ENCODE results near the gene RASAL2.
A peak's percentile ranks its signal among the peaks of the same experiment; 100 is the strongest.
"Not testable (repeated sequence)": the region's sequence is repeated elsewhere in the genome, so short reads cannot be mapped to it uniquely, and the experiment has no call there.

Gene RASAL2

DNA sequence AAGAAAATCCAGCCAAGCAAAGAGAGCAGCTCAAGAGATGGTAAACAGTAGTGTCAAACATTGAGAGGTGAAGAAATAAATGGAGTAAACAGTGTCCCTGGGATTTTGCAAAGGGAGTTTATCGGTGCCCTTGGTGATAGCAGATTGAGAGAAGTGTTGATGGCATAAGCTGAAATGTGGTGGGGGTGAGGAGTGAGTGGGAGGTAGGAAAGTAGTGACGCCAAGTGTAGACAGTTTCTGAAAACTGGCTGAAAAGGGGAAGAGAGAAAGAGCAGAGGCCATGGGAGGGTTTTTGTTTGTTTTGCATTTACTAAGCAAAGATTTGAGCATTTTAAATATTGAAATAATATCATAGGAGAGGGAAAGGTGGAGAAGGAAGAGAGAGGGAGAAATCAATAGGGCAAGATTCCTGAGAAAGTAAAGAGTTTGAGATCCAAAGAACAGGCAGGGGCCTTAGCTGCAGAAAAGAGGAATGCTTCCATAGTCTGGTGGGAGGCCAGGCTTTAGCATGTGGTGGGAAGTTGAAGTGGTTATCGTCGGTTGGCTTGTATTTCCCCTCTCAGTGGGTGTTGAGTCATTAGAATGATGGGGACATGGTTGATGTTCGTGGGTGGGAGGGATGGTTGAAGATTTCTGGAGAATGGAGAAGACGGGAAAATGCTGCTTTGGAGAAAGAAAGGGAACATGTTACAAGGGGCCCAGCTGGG lies 26.8 kb upstream of the RASAL2 start:
- FAIRE-seq, result no peak
- DNase-seq (ENCODE audit: insufficient read length, low spot score), result no peak

DNA sequence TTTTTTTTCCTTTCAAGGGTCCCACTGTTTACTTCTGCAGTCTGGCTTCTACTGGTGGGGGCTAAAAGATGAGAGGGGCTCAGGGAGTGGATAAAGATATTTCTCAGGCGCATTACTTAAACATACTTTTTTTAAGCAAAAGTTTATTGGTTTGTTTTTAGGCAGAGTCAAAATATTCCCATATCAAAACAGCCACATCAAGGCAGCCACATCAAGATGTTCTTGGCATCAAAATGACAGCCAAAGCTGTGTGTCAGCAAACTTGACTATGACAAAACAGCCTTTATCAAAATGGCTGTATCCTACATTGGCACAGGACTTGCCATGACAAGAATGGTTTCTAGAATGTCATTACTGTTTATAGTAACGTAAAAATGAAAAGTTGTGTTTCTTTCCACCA lies 22.1 kb upstream of the RASAL2 start:
- DNase-seq (ENCODE audit: insufficient read length, low spot score) (no peak), FAIRE-seq (no peak)

DNA sequence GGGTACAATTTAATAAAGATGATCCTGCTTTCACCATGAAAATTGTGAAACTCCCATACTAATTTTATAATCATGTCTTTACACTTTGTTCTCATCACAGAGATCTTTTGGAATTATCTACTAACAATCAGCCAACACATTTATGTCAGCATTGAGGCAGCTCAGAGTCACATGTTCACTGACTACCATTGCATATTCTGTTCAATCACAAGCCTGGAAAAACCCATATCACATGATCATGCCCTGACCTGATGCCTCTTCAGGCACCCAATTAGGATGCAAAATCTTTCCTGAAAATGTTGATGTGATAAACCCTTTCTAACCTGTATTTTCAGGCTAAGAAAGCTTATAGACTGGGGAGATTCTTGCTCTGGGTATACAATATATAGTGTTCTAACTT lies 21.6 kb upstream of the RASAL2 start:
- DNase-seq (ENCODE audit: insufficient read length, low spot score) (no peak), FAIRE-seq (no peak)

DNA sequence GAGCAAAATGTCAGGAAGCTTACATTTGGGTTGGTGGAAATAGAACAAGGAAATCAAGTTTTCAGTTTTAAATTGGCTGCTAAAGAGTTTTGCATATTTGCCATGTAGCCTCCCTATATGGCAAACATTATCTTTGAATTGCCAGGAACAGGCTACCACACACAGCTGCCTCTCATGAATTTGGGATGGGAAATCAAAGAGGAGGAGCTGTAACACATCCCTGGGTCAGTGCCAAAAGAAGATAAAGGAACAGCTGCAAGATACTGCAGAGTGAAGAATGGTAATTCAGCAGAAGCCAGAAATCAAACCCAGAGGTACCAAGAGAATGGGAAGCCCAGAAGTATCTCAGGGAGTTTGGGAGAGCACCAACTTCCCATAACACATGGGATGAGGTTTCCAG lies 18.6 kb upstream of the RASAL2 start:
- FAIRE-seq (no peak), DNase-seq (ENCODE audit: insufficient read length, low spot score) (no peak)

DNA sequence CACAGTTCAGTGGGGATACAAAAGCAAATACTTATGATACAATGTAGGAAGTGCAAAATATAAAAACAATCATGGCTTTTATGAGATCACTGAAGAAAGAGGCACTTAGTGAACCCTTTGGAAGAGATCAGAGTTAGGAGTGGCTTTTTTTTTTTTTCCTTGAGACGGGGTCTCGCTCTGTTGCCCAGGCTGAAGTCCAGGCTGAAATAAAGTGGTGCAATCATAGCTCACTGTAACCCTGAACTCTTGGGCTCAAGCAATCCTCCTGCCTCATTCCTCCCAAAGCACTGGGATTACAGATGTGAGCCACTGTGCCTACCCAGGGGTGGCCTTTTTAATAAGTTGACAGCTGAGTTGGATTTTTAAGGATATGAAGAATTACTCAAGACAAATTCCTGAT lies 17.3 kb upstream of the RASAL2 start:
- FAIRE-seq (no peak), DNase-seq (ENCODE audit: insufficient read length, low spot score) (no peak)

DNA sequence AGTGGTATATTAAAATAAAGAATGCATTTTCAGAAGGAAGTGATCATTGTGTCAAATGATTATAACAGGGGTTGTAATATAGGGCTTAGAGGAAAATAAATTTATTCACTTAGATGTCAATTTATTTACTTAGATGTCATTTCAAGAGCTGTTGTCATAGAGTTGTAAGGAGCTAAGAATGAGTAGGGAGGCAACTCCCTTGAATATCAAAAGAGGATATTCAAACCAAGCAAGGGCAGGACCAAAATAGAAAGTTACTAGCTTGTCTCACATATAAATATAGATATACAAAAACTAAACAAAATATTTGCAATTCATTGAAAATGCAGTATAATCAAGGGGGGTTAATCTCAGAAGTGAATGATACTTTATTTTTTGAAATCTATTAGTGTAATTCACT lies 16.0 kb upstream of the RASAL2 start:
- no peak for DNase-seq (ENCODE audit: insufficient read length, low spot score)
- FAIRE-seq, result no peak

DNA sequence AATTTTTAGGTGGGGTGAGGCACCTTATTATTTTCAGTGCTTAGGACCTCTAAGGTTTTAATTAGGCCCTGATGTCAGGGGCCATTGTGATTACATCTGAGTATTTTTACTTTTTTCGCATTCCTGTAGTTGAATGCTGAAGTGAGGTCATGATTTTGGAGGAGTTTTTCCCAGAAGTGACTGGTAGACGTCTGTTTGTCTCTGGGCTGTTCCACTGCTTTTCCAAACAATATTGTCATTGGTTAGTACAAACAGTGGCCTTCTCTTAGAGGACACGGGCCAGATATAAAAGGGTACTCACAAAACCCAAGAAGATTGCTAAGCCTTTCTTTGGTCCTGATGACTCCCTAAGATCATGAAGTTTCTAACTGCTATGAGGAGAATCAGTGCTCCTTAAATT lies 7.6 kb upstream of the RASAL2 start:
- DNase-seq (ENCODE audit: insufficient read length, low spot score) (no peak), FAIRE-seq (no peak)

DNA sequence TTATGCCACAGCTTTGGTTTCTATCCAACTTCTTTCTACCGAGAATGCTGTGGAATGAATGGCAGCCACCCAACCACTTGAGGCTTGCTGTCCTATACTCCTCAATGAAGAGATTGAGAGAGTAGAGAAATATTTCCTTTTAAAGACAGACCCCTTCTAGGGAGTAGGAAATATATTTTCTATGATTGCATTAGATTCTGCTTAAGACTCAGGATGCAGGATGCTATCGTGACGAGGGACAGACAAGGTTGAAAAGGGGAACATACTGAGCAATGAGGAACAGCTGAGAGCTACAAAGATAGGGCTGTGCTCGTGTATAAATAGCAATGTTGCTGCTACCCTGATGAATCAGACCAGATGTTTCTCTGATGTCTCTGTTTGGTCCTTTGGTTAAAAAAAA lies 7.1 kb upstream of the RASAL2 start:
- FAIRE-seq (no peak), DNase-seq (ENCODE audit: insufficient read length, low spot score) (no peak)

DNA sequence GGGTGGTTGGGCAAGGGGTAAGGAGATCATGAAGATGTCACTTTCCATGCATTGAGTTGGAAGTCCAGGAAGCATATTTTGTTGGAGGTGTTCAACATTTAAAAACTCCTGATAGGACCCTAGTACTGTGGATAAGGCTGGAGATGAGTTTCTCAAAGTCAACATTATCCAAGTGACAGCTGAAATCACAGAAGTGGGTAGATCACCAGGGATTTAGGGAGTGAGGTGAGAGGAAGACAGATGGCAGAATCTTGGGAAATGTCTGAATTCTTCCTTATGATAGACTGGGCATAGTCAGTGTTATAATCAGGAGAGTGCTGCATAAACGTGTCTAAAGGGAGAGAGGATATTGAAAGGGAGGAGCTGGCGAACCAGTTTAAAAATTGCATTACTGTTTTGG lies 5.3 kb upstream of the RASAL2 start:
- no peak for DNase-seq (ENCODE audit: insufficient read length, low spot score)
- FAIRE-seq, result no peak

DNA sequence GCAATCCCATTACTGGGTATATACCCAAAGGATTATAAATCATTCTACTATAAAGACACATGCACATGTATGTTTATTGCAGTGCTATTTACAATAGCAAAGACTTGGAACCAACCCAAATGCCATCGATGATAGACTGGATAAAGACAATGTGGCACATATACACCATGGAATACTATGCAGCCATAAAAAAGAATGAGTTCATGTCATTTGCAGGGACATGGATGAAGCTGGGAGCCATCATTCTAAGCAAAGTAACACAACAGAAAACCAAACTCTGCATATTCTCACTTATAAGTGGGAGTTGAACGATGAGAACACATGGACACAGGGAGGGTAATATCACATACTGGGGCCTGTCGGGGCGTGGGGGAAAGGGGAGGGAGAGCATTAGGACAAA lies 2.5 kb upstream of the RASAL2 start:
- not testable (repeated sequence) for DNase-seq (ENCODE audit: insufficient read length, low spot score); FAIRE-seq

DNA sequence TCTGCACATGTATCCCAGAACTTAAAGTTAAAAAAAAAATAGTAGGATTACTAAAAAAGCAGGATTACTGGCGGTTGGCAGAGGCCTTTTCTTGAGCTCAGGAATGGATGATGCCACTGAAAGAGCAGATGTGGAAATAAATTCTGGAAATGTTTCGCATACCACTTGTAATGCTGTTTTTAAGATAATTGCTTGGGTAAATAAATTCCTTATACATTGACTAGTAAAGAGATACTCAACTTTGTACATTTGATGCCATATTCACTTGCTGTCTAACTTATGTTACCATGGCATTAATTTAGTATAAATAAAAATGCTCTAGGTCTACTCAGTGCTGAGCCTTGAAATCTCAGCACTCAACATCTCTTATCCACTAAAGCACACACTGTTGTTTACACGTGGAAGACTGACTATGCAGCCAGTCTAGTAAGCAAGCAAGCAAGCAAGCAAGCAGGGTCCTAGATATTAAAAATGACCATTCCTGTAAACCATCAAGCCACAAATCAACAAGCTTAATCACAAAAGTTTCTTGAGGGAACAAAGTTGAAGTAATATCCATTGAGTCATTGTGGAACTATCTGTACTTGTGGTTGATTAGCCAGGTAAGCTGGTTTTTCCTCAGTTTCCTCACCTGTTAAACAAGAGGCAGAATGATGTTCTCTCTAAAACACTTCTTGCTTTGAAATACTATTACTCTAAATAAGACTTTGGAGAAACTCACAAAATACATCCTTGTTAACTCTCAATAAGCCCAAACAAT lies 1.7 kb upstream of the RASAL2 start:
- FAIRE-seq (no peak), DNase-seq (ENCODE audit: insufficient read length, low spot score) (no peak)

DNA sequence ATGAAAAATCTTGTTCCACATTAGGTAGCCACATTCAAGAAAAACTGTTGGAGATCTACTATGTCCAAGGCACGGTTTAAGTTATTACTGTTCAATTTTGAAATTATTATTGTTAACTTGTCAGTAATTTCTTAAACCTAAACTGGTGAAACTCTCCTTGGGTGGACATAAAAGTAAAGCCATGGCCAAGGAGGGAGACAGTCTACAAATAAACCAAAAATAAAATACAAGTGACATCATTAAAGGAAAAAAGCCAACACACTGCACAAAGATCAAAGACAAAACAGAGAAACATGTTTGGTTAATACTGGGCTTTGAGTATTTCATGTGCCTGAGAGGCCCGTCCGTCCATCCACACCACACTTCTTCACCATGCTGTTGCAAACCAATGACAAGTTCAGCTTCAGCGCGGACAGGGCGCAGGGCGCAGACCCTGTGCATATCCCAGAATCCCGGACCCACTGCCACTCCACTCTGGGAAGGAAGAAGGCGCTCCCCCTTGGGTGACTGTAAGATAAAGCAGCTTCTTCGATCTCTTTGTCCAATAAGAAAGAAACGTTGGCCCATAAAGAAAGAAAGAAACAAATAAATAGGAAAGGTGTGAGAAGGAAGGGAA lies 918 bp upstream of the RASAL2 start:
- DNase-seq (ENCODE audit: insufficient read length, low spot score) (peak; percentile 66), FAIRE-seq (no peak)

DNA sequence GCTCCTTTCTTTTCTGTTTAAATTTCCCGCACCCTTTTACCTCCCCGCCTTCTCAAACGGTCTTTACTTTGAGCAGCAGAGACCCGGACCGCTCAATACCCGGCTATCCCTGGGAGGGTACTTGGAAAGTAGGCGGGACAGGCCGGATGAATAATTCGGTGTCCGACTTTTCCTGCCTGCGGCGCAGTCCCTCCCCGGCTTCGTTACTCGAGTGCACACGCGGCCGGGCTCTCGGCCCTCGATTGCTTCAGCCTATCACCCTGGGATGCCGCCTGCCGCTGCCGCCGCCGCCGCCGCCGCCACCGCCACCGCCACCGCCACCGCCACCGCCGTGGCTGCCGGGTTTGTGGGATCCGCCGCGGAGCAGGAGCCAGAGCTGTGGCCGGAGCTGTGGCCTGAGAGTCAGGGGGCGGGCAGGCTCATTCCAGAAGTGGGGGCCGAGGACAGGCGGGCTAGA lies 382 bp upstream of the RASAL2 start:
- FAIRE-seq (no peak), DNase-seq (ENCODE audit: insufficient read length, low spot score) (peak; percentile 95)

DNA sequence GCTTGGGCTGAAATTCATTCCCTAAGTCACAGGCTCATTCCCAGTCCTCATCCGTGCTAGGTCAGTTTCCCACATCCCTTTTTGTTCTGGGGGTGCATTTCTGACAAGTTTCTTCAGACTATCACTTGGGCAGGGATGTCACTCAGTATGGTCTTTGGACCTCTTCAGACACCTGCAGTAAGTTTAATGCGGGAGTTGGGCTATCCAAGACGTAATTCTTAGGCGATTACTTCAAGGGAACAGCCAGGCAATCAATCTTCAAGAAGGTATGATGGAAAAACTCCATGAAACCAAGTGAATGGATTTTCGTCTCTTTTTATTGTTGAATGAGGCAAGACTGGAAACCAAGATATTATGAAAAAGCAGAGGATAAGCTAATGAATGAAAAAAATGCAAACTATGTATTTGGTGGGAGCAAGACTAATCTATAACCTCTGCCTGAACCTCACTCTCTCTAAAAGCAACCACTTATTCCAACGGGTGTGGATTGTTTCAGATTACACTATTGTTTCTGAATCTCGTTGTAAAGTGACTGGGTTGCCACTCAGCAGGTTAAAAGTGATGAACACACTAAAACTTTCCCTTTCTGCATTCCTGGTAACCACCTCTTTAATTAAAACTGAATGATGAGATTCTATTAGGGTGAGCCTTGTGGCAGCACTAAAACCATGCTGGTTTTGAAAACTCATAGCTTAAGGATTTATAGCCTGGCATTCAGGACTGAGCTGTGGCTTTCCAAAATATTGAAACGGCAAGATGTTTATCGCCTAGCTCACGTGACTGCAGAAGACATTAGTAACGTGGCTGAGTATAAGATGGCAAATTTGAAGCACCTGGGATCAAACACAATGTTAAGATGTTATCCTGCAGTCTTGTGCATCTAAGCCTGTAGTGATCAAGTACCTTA lies 1.1 kb downstream of the RASAL2 start:
- DNase-seq (ENCODE audit: insufficient read length, low spot score) (no peak), FAIRE-seq (no peak)

DNA sequence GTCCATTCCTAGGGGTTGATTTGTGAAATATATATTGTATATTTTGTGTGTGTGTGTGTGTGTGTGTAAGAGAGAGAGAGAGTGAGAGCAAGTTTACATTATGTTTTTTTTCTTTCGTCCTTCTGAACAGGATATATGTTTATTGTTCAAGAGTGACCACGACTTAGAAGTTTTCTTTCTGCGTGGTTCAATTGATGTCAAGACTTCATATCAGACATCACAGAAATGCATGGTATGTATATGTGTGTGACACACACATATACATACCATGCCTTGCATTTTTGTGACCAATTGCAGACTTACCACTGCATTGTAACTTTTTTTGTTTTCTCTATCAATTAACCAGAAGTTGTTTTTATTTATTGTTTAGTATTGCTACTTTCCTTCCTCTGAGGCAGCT lies 2.5 kb downstream of the RASAL2 start:
- DNase-seq (ENCODE audit: insufficient read length, low spot score) (no peak), FAIRE-seq (no peak)

DNA sequence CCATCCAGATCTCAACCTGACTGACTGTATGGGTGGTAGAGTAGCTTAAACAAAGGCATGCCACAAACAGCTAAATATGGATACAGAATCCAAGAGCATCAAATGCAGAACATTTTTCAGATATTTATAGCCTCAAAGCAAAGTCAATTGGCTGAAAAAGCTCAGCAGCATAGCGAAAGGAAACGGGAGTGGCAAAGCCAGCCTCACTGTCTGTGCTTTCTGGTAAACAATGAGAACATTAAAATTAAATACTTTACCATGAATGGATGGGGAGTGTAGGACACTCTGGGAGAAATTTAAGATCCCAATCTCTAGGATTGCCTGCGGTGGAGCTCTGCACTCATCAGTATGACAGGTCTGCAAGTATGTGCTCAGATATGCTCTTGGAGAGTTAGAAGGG lies 4.4 kb downstream of the RASAL2 start:
- no peak for DNase-seq (ENCODE audit: insufficient read length, low spot score)

DNA sequence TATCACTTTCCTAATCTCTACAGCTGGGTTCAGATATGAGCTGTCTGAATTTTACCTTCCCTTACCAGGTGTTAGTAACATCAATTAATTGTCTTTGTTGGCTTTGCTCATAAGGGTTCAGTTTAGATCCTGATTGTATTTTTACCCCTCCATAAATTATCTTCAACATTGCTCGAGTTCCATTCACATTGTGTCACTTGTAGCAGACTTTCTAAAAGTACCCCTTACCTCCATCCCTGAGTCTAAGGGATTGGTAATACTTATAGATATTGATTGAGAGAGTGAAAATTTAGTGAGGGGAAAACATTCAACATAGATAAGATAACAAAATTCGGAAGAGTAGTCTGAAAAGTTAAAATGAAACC lies 7.3 kb downstream of the RASAL2 start:
- DNase-seq (ENCODE audit: insufficient read length, low spot score) (no peak), FAIRE-seq (no peak)

More for the DNA sequence above, 4.4 kb downstream of the RASAL2 start:
- FAIRE-seq, result peak; percentile 26

DNA sequence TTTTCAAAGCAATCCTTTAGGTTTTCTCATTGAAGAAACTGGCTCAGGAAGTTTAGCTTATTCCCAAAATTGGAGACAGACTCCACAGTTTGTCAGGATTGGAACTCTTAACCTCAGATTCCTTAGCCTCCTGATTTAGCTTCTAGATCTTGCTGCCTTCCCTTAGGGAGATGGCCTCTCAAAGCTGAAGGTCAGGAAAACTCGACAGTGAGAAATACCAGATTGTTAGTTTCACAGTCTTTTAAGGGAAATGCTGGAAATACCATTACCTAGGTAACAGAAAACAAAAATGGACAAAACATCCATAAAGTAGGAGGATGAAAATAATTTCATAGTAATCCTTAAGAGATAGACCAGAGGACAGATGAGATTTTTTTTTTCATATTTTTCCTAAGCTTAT lies 7.8 kb downstream of the RASAL2 start:
- no peak for FAIRE-seq
- DNase-seq (ENCODE audit: insufficient read length, low spot score), result no peak

DNA sequence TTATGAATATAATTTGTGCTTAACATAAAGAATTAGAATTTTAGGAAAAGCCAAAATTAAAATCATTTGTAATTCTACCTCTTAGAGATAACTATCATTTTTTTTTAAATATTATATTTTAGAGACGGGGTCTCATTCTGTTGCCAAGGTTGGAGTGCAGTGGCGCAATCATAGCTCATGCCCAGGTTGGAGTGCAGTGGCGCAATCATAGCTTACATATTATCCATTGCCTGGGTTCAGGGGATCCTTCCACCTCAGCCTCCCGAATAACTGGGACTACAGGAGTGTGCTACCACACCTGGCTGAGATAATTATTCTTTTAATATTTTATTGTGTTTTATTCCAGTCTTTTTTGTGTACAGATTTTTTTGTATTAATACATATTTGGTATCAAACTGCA lies 8.3 kb downstream of the RASAL2 start:
- no peak for DNase-seq (ENCODE audit: insufficient read length, low spot score)
- FAIRE-seq, result no peak

DNA sequence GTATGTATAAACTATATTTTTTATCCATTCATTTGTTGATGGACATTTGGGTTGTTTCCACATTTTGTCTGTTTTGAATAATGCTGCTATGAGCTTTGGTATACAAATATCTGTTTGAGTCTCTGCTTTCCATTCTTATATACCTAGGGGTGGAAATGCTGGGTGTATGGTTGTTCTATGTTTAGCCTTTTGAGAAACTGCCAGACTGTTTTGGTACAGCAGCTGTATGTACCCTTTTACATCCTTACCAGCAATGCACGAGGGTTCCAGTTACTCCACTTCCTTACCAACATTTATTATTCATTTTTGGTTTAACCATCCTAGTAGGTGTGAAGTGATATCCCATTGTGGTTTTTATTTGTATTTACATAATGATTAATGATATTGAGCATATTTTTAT lies 13.9 kb downstream of the RASAL2 start:
- no peak for DNase-seq (ENCODE audit: insufficient read length, low spot score)
- no peak for FAIRE-seq

Measured in HTR-8/SVneo (cell line).